NCI-H2171 (cell line): ENCODE measurements around the gene ZNF341.

Experiments
- DNase-seq: peaks from one replicate; lab custom pipeline; 2025; lab: John Stamatoyannopoulos, UW

ZNF341 gene

GRCh38 chr20:33796263-33796906 is 64.6 kb downstream of the ZNF341 start:
- no peak for DNase-seq

- no peak for DNase-seq
These were observed 65.2 kb downstream of the ZNF341 start for GRCh38 chr20:33796907-33797544.

DNA sequence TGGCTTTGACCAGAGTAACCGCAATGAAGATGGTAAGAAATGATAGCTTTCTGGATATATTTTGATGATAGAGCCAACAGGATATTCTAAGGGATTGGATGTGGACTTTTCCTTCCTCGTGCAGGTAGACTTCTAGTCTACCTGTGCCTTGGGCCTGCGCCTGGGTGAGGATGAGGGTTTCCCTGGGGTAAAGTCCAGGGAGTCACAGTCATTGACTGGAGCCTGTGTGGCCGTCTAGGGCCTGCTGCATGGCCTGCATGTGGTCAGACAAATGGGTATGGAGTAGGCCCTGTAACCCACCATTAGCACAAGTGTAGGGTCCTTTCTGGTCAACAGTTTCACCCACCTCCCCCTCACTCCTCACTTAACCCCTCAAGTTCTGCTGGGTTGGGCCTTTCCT is 66.6 kb downstream of the ZNF341 start:
- DNase-seq = no peak

- no peak for DNase-seq
These were observed 72.1 kb downstream of the ZNF341 start for GRCh38 chr20:33803921-33804337.

DNA sequence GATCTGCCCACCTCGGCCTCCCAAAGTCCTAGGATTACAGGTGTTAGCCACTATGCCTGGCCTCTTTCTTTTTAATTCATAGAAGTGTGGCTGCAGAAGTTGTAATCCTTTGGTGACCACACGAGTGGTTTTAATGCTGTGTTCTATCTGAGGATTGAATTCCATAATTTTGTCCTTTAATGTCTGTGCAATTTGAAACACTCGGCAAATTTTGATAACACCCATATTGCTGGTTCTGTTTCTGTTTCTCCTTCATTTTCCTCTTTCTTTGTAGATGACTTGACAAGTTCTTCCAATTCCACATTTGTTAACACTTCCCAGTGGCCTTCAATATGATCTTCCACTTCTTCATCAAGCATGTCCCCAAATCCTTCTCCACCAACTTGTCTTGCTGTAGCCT is 76.6 kb downstream of the ZNF341 start:
- no peak for DNase-seq

DNA sequence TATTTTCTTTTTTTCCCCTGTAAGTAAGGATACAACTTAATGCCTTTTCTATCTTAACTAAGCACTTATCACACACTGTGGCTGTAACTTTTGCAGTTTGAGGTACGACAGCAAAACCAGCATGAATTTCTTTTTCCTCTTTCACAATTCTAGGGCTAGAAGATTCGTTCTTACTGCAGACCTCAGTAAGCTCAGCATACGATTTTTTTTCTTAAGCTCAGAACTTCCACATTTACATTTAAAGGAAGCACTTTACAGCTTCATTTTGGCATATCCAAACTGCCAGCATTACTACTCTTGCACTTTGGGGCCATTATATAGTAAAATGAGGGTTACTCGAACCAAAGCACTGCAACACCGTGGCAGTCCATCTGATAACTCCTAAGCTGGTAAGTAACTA is 78.5 kb downstream of the ZNF341 start:
- DNase-seq = no peak

GRCh38 chr20:33810885-33811775 is 79.3 kb downstream of the ZNF341 start, which contains the start of gene CHMP4B:
CHMP4B (plus strand) TSS chr20:33811348; CDS start chr20:33811469, 121 bp downstream.
- peak; percentile 99 for DNase-seq

- no peak for DNase-seq
These were observed 80.0 kb downstream of the ZNF341 start for GRCh38 chr20:33811776-33812151.

DNA sequence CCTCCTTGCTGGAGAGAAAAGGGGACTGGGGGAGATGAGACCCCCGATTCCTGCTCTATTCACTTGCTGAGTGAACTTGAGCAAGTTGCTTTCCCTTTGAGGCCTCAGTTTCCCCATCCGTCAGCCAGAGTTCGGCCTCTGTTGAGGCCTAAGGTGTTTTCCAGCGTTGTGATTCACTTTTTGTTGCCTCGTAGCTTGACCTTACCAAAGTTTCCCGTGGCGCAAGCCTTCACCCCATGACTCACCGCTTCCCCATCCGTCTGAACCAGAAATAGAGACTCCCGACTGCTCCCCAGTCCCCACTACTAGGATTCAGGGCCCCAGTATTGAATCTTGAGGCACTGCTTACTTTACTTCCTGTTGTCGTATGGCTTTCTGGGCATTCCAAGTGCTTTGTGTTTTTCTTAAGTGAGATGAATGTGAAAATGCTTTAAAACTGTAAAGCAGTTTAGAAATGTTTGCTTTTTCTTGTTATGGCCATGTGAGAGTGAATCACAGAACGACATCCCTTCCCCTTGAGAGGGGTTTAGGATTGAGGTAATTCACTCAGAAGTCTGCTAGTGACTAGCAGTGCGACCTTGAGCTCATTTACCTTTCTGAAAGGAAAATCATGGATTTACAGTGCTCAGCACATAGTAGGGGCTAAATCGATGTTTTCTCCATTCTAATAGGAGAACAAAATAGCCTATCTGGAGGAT is 80.5 kb downstream of the ZNF341 start:
- DNase-seq = no peak

DNA sequence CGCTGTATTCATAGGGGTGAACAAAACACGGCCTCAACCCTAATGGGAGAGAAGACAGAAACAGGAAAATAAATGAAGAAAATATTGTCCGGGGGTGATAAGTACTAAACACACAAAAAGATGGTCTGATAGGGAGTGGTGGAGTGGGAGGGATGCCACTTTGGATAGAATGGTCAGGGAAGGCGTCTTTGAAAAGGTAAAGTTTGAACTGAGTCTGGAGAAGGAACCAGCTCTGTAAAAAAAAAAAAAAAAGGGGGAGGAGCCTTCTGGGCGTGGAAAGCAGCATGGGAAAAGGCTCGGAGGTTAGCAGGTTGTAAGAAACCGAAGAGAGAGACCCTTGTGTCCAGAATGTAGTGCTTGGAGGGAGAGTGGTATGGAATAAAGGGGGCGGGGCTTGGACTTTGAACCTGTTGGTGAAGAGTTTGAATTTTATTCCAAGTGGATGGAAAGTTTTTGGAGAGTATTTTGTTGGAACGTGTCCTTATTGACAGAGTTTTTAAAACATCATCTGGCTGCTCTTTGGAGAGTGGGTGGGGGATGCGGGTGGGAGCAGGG is 81.2 kb downstream of the ZNF341 start:
- DNase-seq = no peak

DNA sequence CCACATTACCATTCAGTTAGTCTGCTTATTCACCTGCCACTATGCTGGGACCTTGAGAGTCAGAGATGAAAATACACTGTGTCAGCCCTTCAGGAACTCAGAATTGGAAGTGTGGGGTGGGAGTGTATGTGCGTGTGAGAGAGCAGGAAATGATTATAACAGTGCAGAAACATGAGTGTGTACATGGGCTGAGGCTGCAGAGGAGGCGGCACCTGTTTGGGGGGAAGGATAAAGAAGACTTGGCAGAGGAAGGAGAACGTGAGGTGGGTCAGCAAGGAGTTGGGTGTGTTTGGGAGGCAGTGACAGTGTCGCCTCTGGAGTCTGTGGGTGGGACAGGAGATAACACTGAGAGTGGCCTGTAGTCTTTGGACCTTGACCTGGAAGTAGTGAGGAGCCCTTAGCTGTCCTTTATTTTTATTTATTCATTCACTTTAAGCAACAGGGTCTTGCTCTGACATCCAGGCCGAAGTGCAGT is 82.5 kb downstream of the ZNF341 start:
- DNase-seq = no peak

- DNase-seq = no peak
These were observed 83.9 kb downstream of the ZNF341 start for GRCh38 chr20:33815671-33816070.

DNA sequence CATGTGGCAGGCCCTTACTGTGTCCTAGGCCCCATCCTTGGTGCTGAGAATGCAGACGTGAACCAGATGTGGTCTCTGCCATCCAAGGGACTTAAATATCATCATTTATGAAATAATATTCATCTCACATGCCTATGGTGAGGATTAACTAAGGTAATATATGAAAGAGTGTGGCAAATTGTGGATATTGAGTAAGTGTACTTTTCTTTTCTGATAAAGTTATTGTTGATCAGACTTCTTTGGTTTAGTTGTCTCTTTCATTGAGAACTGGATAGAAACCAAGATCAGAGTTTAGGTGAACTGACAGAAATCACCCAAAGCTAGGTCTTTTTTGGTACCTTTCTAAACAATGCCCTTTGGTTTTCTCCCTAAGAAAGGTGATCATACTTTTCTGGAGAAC is 84.4 kb downstream of the ZNF341 start:
- no peak for DNase-seq

- DNase-seq = no peak
These were observed 85.6 kb downstream of the ZNF341 start for GRCh38 chr20:33817411-33817810.

- DNase-seq = no peak
These were observed 87.7 kb downstream of the ZNF341 start for GRCh38 chr20:33819456-33819855.

- no peak for DNase-seq
These were observed 88.6 kb downstream of the ZNF341 start for GRCh38 chr20:33820362-33820761.

- no peak for DNase-seq
These were observed 89.6 kb downstream of the ZNF341 start for GRCh38 chr20:33821270-33821836.

DNA sequence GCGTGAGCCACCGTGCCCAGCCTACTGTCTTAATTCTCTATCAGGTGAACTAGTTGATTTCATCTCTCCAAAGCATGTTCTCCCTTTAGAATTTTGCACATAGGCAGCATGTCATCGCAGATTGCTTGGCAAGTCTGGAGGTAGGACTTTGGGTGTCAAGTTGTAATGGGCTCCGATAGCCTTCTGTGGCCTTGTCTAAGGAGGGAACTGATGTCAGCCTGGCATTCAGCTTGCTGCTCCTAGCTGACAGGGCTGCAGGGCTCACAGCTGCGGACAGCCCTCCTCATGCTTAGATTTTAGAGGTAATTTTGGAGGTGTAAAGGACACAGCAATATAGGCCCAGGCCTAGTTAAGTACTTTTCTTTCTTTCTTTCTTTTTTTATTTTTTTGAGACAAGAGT is 90.6 kb downstream of the ZNF341 start:
- no peak for DNase-seq

DNA sequence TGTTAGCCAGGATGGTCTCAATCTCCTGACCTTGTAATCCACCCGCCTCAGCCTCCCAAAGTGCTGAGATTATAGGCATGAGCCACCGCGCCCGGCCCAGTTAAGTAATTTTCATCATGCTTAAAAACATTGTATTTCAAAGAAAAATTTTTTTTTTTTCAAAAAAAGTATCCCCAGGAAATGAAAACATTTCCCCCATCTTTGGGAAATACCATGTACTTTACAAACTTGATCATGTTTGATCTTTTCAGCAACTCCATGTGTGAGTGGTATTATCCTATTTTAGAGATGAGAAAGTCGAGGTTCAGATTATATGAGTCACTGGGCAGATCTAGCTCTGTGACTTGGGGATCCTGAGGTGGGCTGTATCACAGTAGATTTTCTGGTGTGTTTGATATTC is 91.2 kb downstream of the ZNF341 start:
- DNase-seq = no peak

DNA sequence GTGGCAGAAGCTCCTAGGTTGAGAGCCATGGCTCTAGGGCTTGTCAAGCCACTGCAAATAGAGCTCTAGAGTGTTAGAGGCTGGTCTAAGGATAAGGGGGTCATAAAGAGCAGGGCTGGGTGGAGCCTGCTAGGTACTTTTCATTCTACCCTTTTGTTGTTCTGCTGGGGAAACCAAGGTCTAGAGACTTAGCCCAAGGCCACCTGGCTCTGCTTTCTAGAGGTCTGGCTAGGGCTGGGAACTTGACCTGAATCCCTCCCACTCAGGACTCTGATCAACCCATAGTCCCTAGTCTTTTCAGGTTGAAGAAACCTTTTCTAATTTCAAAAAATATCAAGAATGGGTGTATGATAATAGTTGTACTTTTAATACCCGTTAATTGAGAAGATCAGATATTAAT is 93.1 kb downstream of the ZNF341 start:
- DNase-seq = no peak
